BLaER1 treated with 17β-estradiol and CSF1 and Interleukin-3, amounts not matched to agents 10 nM and 100 nM (cell line): ENCODE data around the gene DYNLT2B.
A peak's percentile ranks its signal among the peaks of the same experiment; 100 is the strongest.

ENCODE experiments used
- H3K27ac ChIP-seq, 11 experiments: shearing (Covaris generic); formaldehyde crosslinking; 2 replicates each; pipeline ENCODE4 v1.8.1; 2022
- H3K27me3 ChIP-seq, 11 experiments: shearing (Covaris generic); formaldehyde crosslinking; 2 replicates each; pipeline ENCODE4 v1.8.1; 2022
- H3K36me3 ChIP-seq, 11 experiments: shearing (Covaris generic); formaldehyde crosslinking; 2 replicates each; pipeline ENCODE4 v1.8.1; 2022
- H3K4me1 ChIP-seq, 10 experiments: shearing (Covaris generic); formaldehyde crosslinking; 2 replicates each; pipeline ENCODE4 v1.8.1; 2022
- H3K4me2 ChIP-seq, 11 experiments: shearing (Covaris generic); formaldehyde crosslinking; 2 replicates each; pipeline ENCODE4 v1.8.1; 2022
- H3K4me3 ChIP-seq, 10 experiments: shearing (Covaris generic); formaldehyde crosslinking; 2 replicates each; pipeline ENCODE4 v1.8.1; 2022
- H3K9ac ChIP-seq, 11 experiments: shearing (Covaris generic); formaldehyde crosslinking; 2 replicates each; pipeline ENCODE4 v1.8.1; 2022
- H3K9me3 ChIP-seq, 11 experiments: shearing (Covaris generic); formaldehyde crosslinking; replicated peaks in 1 of 11; 2 replicates each; pipeline ENCODE4 v1.8.1; 2022
- H4K20me1 ChIP-seq, 11 experiments: shearing (Covaris generic); formaldehyde crosslinking; 2 replicates each; pipeline ENCODE4 v1.8.1; 2022
- Cebpa-rat ChIP-seq, 11 experiments: shearing (Covaris generic); IDR thresholded peaks; 2 replicates each; pipeline ENCODE4 v1.8.1; 2022

DYNLT2B gene

GRCh38 chr3:196273655-196274054, 44.4 kb downstream of the DYNLT2B start:
- no peak overlapping the region for H3K9ac ChIP-seq
- H3K4me3 ChIP-seq: peak overlapping the region in 3 of 10 experiments; percentile 14 to 31 (median 14); a peak in 3 of 20 replicates
- peaks cover 0 to 92% (median 13%) of the 10 kb centered on the region in 11 experiments; a peak in 13 of 22 replicates for H4K20me1 ChIP-seq
- TF ChIP-seq Cebpa-rat (IDR thresholded peaks at IDR 0.05): no peak
- no peaks in the 10 kb centered on the region for H3K27me3 ChIP-seq
- H3K36me3 ChIP-seq: peaks cover 47 to 85% (median 68%) of the 10 kb centered on the region in 11 experiments
- H3K9me3 ChIP-seq: peaks cover 11 to 35% (median 30%) of the 10 kb centered on the region in 11 experiments
- no peak overlapping the region for H3K27ac ChIP-seq
- no peak overlapping the region for H3K4me2 ChIP-seq
- peaks cover 0 to 32% (median 9%) of the 10 kb centered on the region in 10 experiments; a peak in 17 of 20 replicates for H3K4me1 ChIP-seq

- Histone ChIP-seq H3K4me1 (peaks cover 0 to 32% (median 10%) of the 10 kb centered on the region in 10 experiments; a peak in 15 of 20 replicates), H3K4me2 (no peak overlapping the region), H4K20me1 (peaks cover 0 to 92% (median 13%) of the 10 kb centered on the region in 11 experiments; a peak in 12 of 22 replicates), H3K27ac (no peak overlapping the region), H3K9me3 (peaks cover 11 to 35% (median 30%) of the 10 kb centered on the region in 11 experiments), H3K36me3 (peaks cover 55 to 89% (median 74%) of the 10 kb centered on the region in 11 experiments), H3K27me3 (no peaks in the 10 kb centered on the region), H3K9ac (no peak overlapping the region), H3K4me3 (no peak overlapping the region)
- TF ChIP-seq Cebpa-rat (IDR thresholded peaks at IDR 0.05): no peak
These were observed 45.2 kb downstream of the DYNLT2B start for GRCh38 chr3:196272826-196273225.

- H3K36me3 ChIP-seq: peaks cover 79 to 91% (median 88%) of the 10 kb centered on the region in 11 experiments
- TF ChIP-seq Cebpa-rat (IDR thresholded peaks at IDR 0.05): no peak
- H4K20me1 ChIP-seq: peaks cover 0 to 77% (median 13%) of the 10 kb centered on the region in 11 experiments; a peak in 11 of 22 replicates
- H3K9me3 ChIP-seq: peaks cover 11 to 43% (median 30%) of the 10 kb centered on the region in 11 experiments
- H3K27ac ChIP-seq: no peak overlapping the region
- no peak overlapping the region for H3K9ac ChIP-seq
- peaks cover 0 to 36% (median 19%) of the 10 kb centered on the region in 10 experiments; a peak in 15 of 20 replicates for H3K4me1 ChIP-seq
- H3K4me2 ChIP-seq: no peak overlapping the region
- no peak overlapping the region for H3K4me3 ChIP-seq
- no peaks in the 10 kb centered on the region for H3K27me3 ChIP-seq
These were observed 47.5 kb downstream of the DYNLT2B start for GRCh38 chr3:196270499-196270898.

- peaks cover 74 to 91% (median 88%) of the 10 kb centered on the region in 11 experiments for H3K36me3 ChIP-seq
- H3K9me3 ChIP-seq: peaks cover 3 to 24% (median 11%) of the 10 kb centered on the region in 11 experiments; a peak in 21 of 22 replicates
- H3K9ac ChIP-seq: no peak overlapping the region
- H3K4me1 ChIP-seq: peaks cover 0 to 36% (median 19%) of the 10 kb centered on the region in 10 experiments; a peak in 15 of 20 replicates
- H3K27ac ChIP-seq: peak overlapping the region in 4 of 11 experiments; percentile 19 to 48 (median 32); a peak in 3 of 22 replicates
- peaks cover 0 to 74% (median 10%) of the 10 kb centered on the region in 11 experiments; a peak in 11 of 22 replicates for H4K20me1 ChIP-seq
- no peak for TF ChIP-seq Cebpa-rat (IDR thresholded peaks at IDR 0.05)
- H3K4me2 ChIP-seq: peak overlapping the region in 5 of 11 experiments; percentile 16 to 71 (median 48); a peak in 9 of 22 replicates
- no peak overlapping the region for H3K4me3 ChIP-seq
- H3K27me3 ChIP-seq: no peaks in the 10 kb centered on the region
These were observed 49.5 kb downstream of the DYNLT2B start for GRCh38 chr3:196268284-196269163.

GRCh38 chr3:196263819-196264218, 54.2 kb downstream of the DYNLT2B start:
- no peak overlapping the region for H3K27ac ChIP-seq
- H3K36me3 ChIP-seq: peaks cover 68 to 100% (median 86%) of the 10 kb centered on the region in 11 experiments
- peaks cover 0 to 20% (median 16%) of the 10 kb centered on the region in 10 experiments; a peak in 15 of 20 replicates for H3K4me1 ChIP-seq
- no peak overlapping the region for H3K4me3 ChIP-seq
- no peak for TF ChIP-seq Cebpa-rat (IDR thresholded peaks at IDR 0.05)
- peaks cover 0 to 25% (median 6%) of the 10 kb centered on the region in 11 experiments; a peak in 9 of 22 replicates for H3K9me3 ChIP-seq
- no peak overlapping the region for H3K9ac ChIP-seq
- no peak overlapping the region for H3K4me2 ChIP-seq
- peaks cover 0 to 79% (median 0%) of the 10 kb centered on the region in 11 experiments; a peak in 9 of 22 replicates for H4K20me1 ChIP-seq
- no peaks in the 10 kb centered on the region for H3K27me3 ChIP-seq

GRCh38 chr3:196260784-196261183, 57.3 kb downstream of the DYNLT2B start:
- Histone ChIP-seq H3K27me3 (no peaks in the 10 kb centered on the region), H3K9ac (no peak overlapping the region), H3K4me1 (no peaks in the 10 kb centered on the region), H4K20me1 (peaks cover 0 to 87% (median 6%) of the 10 kb centered on the region in 11 experiments; a peak in 10 of 22 replicates), H3K36me3 (peaks cover 57 to 100% (median 80%) of the 10 kb centered on the region in 11 experiments), H3K27ac (no peak overlapping the region), H3K9me3 (peaks cover 0 to 11% (median 3%) of the 10 kb centered on the region in 11 experiments; a peak in 7 of 22 replicates), H3K4me2 (no peak overlapping the region), H3K4me3 (no peak overlapping the region)
- TF ChIP-seq Cebpa-rat (IDR thresholded peaks at IDR 0.05): no peak

GRCh38 chr3:196255776-196256175, 62.3 kb downstream of the DYNLT2B start:
- peaks cover 0 to 72% (median 3%) of the 10 kb centered on the region in 11 experiments; a peak in 9 of 22 replicates for H4K20me1 ChIP-seq
- peaks cover 0 to 19% (median 15%) of the 10 kb centered on the region in 11 experiments; a peak in 18 of 22 replicates for H3K9me3 ChIP-seq

GRCh38 chr3:196254376-196255283, 63.4 kb downstream of the DYNLT2B start:
- H3K4me3 ChIP-seq: no peak overlapping the region
- peaks cover 52 to 96% (median 68%) of the 10 kb centered on the region in 11 experiments for H3K36me3 ChIP-seq
- TF ChIP-seq Cebpa-rat (IDR thresholded peaks at IDR 0.05): no peak
- H3K9me3 ChIP-seq: peaks cover 0 to 27% (median 26%) of the 10 kb centered on the region in 11 experiments; a peak in 18 of 22 replicates
- no peak overlapping the region for H3K4me2 ChIP-seq
- peaks cover 0 to 70% (median 3%) of the 10 kb centered on the region in 11 experiments; a peak in 9 of 22 replicates for H4K20me1 ChIP-seq
- H3K27me3 ChIP-seq: no peaks in the 10 kb centered on the region
- H3K9ac ChIP-seq: peak overlapping the region in 1 of 11 experiments; percentile 42; a peak in 1 of 22 replicates
- no peak overlapping the region for H3K27ac ChIP-seq
- H3K4me1 ChIP-seq: peaks cover 8 to 20% (median 15%) of the 10 kb centered on the region in 10 experiments

More at GRCh38 chr3:196255776-196256175, 62.3 kb downstream of the DYNLT2B start:
- Histone ChIP-seq H3K4me1 (peaks cover 8 to 20% (median 15%) of the 10 kb centered on the region in 10 experiments), H3K36me3 (peaks cover 48 to 96% (median 66%) of the 10 kb centered on the region in 11 experiments), H3K4me3 (no peak overlapping the region), H3K27me3 (no peaks in the 10 kb centered on the region), H3K4me2 (no peak overlapping the region), H3K27ac (no peak overlapping the region), H3K9ac (peak overlapping the region in 1 of 11 experiments; percentile 42; a peak in 2 of 22 replicates)
- TF ChIP-seq Cebpa-rat (IDR thresholded peaks at IDR 0.05): no peak
